Neural cell (in vitro differentiated cells): ENCODE data around the gene IYD. TPM values are rescaled to one million over a fixed set of nuclear protein-coding genes. Genes with fewer than 3 reads are reported as not detected.

Experiments used
- H2AFZ ChIP-seq: fragments of 200-600, 300-800 bp; sonication (generic), shearing (Covaris generic); 2 replicates; pipeline ENCODE4 v1.6.0; 2014; ENCODE audit warnings: low read depth, mild to moderate bottlenecking, antibody characterized with exemption, low read length, moderate library complexity
- H3F3A ChIP-seq: fragments of 200-600 bp; shearing (Covaris generic); 2 replicates; pipeline ENCODE4 v1.6.1; 2016; ENCODE audit warnings: mild to moderate bottlenecking, moderate library complexity, mixed read lengths, antibody characterized with exemption, low read length; ENCODE audit not compliant: insufficient read depth, poor library complexity, severe bottlenecking
- H3K27ac ChIP-seq: fragments of 200-600, 300-800 bp; sonication (generic), shearing (Covaris generic); 2 replicates; pipeline ENCODE4 v1.5.1; 2014; ENCODE audit warnings: mild to moderate bottlenecking, low read length, moderate library complexity
- H3K27me3 ChIP-seq: fragments of 300-800, 200-600 bp; sonication (generic), shearing (Covaris generic); 2 replicates; pipeline ENCODE4 v1.6.0; 2014; ENCODE audit warnings: mild to moderate bottlenecking, low read depth, low read length, moderate library complexity; ENCODE audit not compliant: insufficient read depth
- H3K36me3 ChIP-seq: fragments of 300-800, 200-600 bp; sonication (generic), shearing (Covaris generic); 2 replicates; pipeline ENCODE4 v1.5.1; 2014; ENCODE audit warnings: mild to moderate bottlenecking, antibody characterized with exemption, low read length, moderate library complexity; ENCODE audit not compliant: insufficient read depth
- H3K4me2 ChIP-seq: fragments of 300-800, 200-600 bp; sonication (generic), shearing (Covaris generic); 2 replicates; pipeline ENCODE4 v1.6.0; 2014; ENCODE audit warnings: mild to moderate bottlenecking, low read length
- H3K4me3 ChIP-seq: fragments of 300-800, 200-600 bp; sonication (generic), shearing (Covaris generic); 2 replicates; pipeline ENCODE4 v1.5.1; 2014; ENCODE audit warnings: mild to moderate bottlenecking, low read length, moderate library complexity
- H3K79me2 ChIP-seq: fragments of 200-600 bp; shearing (Covaris generic); replicated peaks from 2 replicates; pipeline ENCODE4 v1.6.0; 2014; ENCODE audit warnings: mild to moderate bottlenecking, low read length, moderate library complexity; ENCODE audit not compliant: insufficient read depth
- H3K9ac ChIP-seq: fragments of 300-800, 200-600 bp; sonication (generic), shearing (Covaris generic); 2 replicates; pipeline ENCODE4 v1.6.1; 2016; ENCODE audit warnings: mild to moderate bottlenecking, low read length, mixed read lengths
- H3K9me2 ChIP-seq: fragments of 200-600 bp; shearing (Covaris generic); 2 replicates; pipeline ENCODE4 v1.6.1; 2016; ENCODE audit warnings: mild to moderate bottlenecking, low read length, mixed read lengths; ENCODE audit not compliant: insufficient read depth
- H3K9me3 ChIP-seq: fragments of 200-600, 300-800 bp; sonication (generic), shearing (Covaris generic); 2 replicates; pipeline ENCODE4 v1.6.1; 2016; ENCODE audit warnings: mild to moderate bottlenecking, mixed run types, low read length, moderate library complexity, mixed read lengths
- H4K20me1 ChIP-seq: fragments of 200-600 bp; shearing (Covaris generic); 2 replicates; pipeline ENCODE4 v1.6.1; 2016; ENCODE audit warnings: mild to moderate bottlenecking, mixed run types; ENCODE audit not compliant: insufficient read depth
- CTCF ChIP-seq: fragments of 450-650 bp; IDR thresholded peaks from 2 replicates; pipeline ENCODE4 v1.5.1; 2014; ENCODE audit warnings: antibody characterized with exemption, mild to moderate bottlenecking, moderate library complexity; ENCODE audit not compliant: poor library complexity, severe bottlenecking
- EP300 ChIP-seq: fragments of 450-650 bp; conservative IDR thresholded peaks from 2 replicates; pipeline ENCODE4 v1.6.1; 2014; ENCODE audit warnings: antibody characterized with exemption, mild to moderate bottlenecking, moderate library complexity; ENCODE audit not compliant: poor library complexity, severe bottlenecking
- EZH2 ChIP-seq: fragments of 200-600, 300-800 bp; shearing (Covaris generic), sonication (generic); IDR thresholded peaks from 2 replicates; pipeline ENCODE4 v1.6.1; 2014; ENCODE audit warnings: antibody characterized with exemption, low read length, borderline replicate concordance, mild to moderate bottlenecking; ENCODE audit not compliant: insufficient read depth, poor library complexity, severe bottlenecking
- MXI1 ChIP-seq: fragments of 450-650 bp; conservative IDR thresholded peaks from 2 replicates; pipeline ENCODE4 v1.6.1; 2014; ENCODE audit warnings: antibody characterized with exemption, mild to moderate bottlenecking; ENCODE audit not compliant: poor library complexity, severe bottlenecking
- POLR2AphosphoS5 ChIP-seq: IDR thresholded peaks from 2 replicates; pipeline ENCODE4 v1.6.1; 2012
- RAD21 ChIP-seq: fragments of 450-650 bp; conservative IDR thresholded peaks from 2 replicates; pipeline ENCODE4 v1.6.1; 2014; ENCODE audit warnings: antibody characterized with exemption, mild to moderate bottlenecking, moderate library complexity
- REST ChIP-seq: IDR thresholded peaks from 2 replicates; pipeline ENCODE4 v1.6.1; 2012; ENCODE audit warnings: borderline replicate concordance
- SMC3 ChIP-seq: fragments of 450-650 bp; conservative IDR thresholded peaks from 2 replicates; pipeline ENCODE4 v1.6.1; 2014; ENCODE audit warnings: antibody characterized with exemption, mild to moderate bottlenecking, moderate library complexity; ENCODE audit not compliant: poor library complexity
- polyA plus RNA-seq: library from polyadenylated mRNA; depleted of rRNA; stranded (reverse); fragments of >200 nt; gene quantifications from 2 replicates; pipeline ENCODE4 v1.2.3, GENCODE V29; 2014

IYD gene
- polyA plus RNA-seq, 1 donor from 2014 or later, result not detected

- H2AFZ ChIP-seq, result no peak overlapping the region
- no peak overlapping the region for H3K27ac ChIP-seq
- no peak overlapping the region for H3K9ac ChIP-seq
- no peaks in the 10 kb centered on the region for H3K36me3 ChIP-seq
- H3K9me2 ChIP-seq, result no peaks in the 10 kb centered on the region
- peak overlapping the region; percentile 31 for H3K4me3 ChIP-seq
- no peaks in the 10 kb centered on the region for H4K20me1 ChIP-seq
- no peak for TF ChIP-seq MXI1
- peak; percentile 35 for TF ChIP-seq CTCF
- no peaks in the 10 kb centered on the region for H3K27me3 ChIP-seq
- H3K4me2 ChIP-seq, result no peak overlapping the region
- H3K79me2 ChIP-seq, result no peaks in the 10 kb centered on the region
- no peaks in the 10 kb centered on the region for H3K9me3 ChIP-seq
- no peaks in the 10 kb centered on the region for H3F3A ChIP-seq
Measured at GRCh38 chr6:150418827-150419594, 50.2 kb downstream of the IYD start.

GRCh38 chr6:150420428-150420827 is 51.6 kb downstream of the IYD start:
- no peaks in the 10 kb centered on the region for H3K27me3 ChIP-seq
- no peaks in the 10 kb centered on the region for H4K20me1 ChIP-seq
- no peak overlapping the region for H2AFZ ChIP-seq
- no peak overlapping the region for H3K4me2 ChIP-seq
- H3K79me2 ChIP-seq, result no peaks in the 10 kb centered on the region
- no peaks in the 10 kb centered on the region for H3K36me3 ChIP-seq
- no peaks in the 10 kb centered on the region for H3F3A ChIP-seq
- no peak overlapping the region for H3K9ac ChIP-seq
- TF ChIP-seq POLR2AphosphoS5 (no peak), REST (no peak), CTCF (no peak), MXI1 (no peak), RAD21 (no peak), EZH2 (no peak), SMC3 (no peak), EP300 (no peak)
- no peak overlapping the region for H3K27ac ChIP-seq
- H3K4me3 ChIP-seq, result no peak overlapping the region
- H3K9me2 ChIP-seq, result no peaks in the 10 kb centered on the region
- H3K9me3 ChIP-seq, result no peaks in the 10 kb centered on the region
